ENCODE results near the gene SIGMAR1.
A peak's percentile ranks its signal among the peaks of the same experiment; 100 is the strongest.

DNA sequence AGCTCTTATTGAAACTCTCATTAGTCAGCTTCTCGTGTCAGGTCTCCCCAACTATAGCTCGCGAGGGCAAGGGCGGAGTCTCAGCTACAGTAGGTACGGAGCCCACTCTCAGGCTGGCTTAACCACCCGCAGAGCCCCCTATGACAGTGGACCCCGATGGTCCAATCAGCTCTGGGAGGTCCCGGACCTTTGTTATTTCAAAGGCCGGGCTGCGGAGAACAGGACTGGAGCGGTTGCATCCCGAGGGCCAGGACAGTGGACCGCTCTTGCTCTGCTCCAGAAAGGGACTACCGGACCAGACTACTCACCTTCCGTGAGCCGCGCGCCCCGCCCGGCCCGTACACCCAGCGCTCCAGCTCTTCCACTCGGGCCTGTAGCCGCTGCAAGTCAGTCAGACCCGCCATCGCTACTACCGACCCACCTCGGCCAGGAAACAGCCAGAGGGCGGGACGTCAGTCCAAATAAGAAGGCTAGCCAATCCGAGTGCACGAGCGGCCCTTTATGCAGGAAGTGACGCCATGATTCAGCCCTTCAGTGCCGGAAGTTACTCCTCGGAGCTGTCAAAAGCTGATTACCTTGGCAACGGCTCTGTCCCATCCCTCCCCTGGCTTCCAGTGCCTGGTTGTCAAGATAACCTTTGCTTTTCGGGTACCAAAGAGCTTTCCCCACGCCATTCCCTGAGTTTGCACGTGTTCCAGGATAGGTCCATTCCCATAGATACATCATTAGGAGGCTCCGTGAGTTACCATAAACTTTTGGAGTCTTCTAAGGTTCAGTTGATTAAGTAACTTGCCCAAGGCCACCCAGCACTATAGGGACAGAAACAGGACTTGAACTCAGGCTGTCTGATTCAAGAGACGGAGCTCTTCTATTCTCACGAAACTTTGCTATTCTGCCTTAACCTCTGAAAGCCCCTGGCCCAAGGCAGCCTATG lies 17.3 kb downstream of the SIGMAR1 start, which contains the start of gene DCTN3:
- TF ChIP-seq, protein P1, sequence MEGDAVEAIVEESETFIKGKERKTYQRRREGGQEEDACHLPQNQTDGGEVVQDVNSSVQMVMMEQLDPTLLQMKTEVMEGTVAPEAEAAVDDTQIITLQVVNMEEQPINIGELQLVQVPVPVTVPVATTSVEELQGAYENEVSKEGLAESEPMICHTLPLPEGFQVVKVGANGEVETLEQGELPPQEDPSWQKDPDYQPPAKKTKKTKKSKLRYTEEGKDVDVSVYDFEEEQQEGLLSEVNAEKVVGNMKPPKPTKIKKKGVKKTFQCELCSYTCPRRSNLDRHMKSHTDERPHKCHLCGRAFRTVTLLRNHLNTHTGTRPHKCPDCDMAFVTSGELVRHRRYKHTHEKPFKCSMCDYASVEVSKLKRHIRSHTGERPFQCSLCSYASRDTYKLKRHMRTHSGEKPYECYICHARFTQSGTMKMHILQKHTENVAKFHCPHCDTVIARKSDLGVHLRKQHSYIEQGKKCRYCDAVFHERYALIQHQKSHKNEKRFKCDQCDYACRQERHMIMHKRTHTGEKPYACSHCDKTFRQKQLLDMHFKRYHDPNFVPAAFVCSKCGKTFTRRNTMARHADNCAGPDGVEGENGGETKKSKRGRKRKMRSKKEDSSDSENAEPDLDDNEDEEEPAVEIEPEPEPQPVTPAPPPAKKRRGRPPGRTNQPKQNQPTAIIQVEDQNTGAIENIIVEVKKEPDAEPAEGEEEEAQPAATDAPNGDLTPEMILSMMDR (IDR thresholded peaks at IDR 0.05), result peak in 1 of 4 experiments; percentile 8
- TF ChIP-seq POLR2A (IDR thresholded peaks at IDR 0.05) (no peak), POLR2AphosphoS5 (IDR thresholded peaks at IDR 0.05) (peak; percentile 90)
